H9 (cell line): ENCODE measurements around the gene TFAM. TPM values are rescaled to one million over a fixed set of nuclear protein-coding genes. Genes with fewer than 3 reads are reported as not detected.

ENCODE experiments used
- DNase-seq: peaks from one replicate; pipeline ENCODE4 v3.0.0-alpha.2; 2017
- H2AFZ ChIP-seq: one replicate; pipeline ENCODE4 v1.6.1; 2013; ENCODE audit warnings: mild to moderate bottlenecking, low read length, control low read depth, moderate library complexity
- H2AK5ac ChIP-seq: 2 replicates; pipeline ENCODE4 v1.6.1; 2013; ENCODE audit warnings: low read length, control low read depth, mixed read lengths; ENCODE audit not compliant: insufficient read length
- H2BK120ac ChIP-seq: one replicate; pipeline ENCODE4 v1.6.1; 2013; ENCODE audit warnings: low read depth, mild to moderate bottlenecking, low read length, control low read depth, inconsistent platforms; ENCODE audit not compliant: poor library complexity, severe bottlenecking
- H2BK12ac ChIP-seq: 2 replicates; pipeline ENCODE4 v1.6.1; 2013; ENCODE audit warnings: low read length, control low read depth, mixed read lengths, low read depth; ENCODE audit not compliant: insufficient read length
- H2BK15ac ChIP-seq: 2 replicates; pipeline ENCODE4 v1.6.1; 2013; ENCODE audit warnings: low read depth, low read length, control low read depth
- H2BK20ac ChIP-seq: one replicate; pipeline ENCODE4 v1.6.1; 2013; ENCODE audit warnings: low read depth, mild to moderate bottlenecking, low read length, control low read depth, inconsistent platforms; ENCODE audit not compliant: poor library complexity, severe bottlenecking
- H2BK5ac ChIP-seq: 2 replicates; pipeline ENCODE4 v1.6.1; 2013; ENCODE audit warnings: low read length, control low read depth, mixed read lengths; ENCODE audit not compliant: insufficient read length
- H3K14ac ChIP-seq: 2 replicates; pipeline ENCODE4 v1.6.1; 2013; ENCODE audit warnings: low read length, control low read depth; ENCODE audit not compliant: insufficient read depth
- H3K18ac ChIP-seq: 2 replicates; pipeline ENCODE4 v1.6.1; 2013; ENCODE audit warnings: low read depth, mild to moderate bottlenecking, mixed read lengths, low read length, control low read depth; ENCODE audit not compliant: insufficient read length
- H3K23ac ChIP-seq: 2 replicates; pipeline ENCODE4 v1.6.1; 2013; ENCODE audit warnings: low read length, control low read depth, mixed read lengths, low read depth; ENCODE audit not compliant: insufficient read length
- H3K23me2 ChIP-seq: 2 replicates; pipeline ENCODE4 v1.6.1; 2013; ENCODE audit warnings: low read depth, mild to moderate bottlenecking, mixed read lengths, low read length, control low read depth; ENCODE audit not compliant: insufficient read length, poor library complexity, severe bottlenecking
- H3K27ac ChIP-seq: 2 replicates; pipeline ENCODE4 v1.5.1; 2013; ENCODE audit warnings: low read length, control low read depth, mixed read lengths, low read depth; ENCODE audit not compliant: insufficient read length
- H3K27me3 ChIP-seq: 2 replicates; pipeline ENCODE4 v1.6.1; 2013; ENCODE audit warnings: low read length, control low read depth, inconsistent platforms; ENCODE audit not compliant: insufficient read depth
- H3K4ac ChIP-seq: 2 replicates; pipeline ENCODE4 v1.6.1; 2013; ENCODE audit warnings: low read depth, mild to moderate bottlenecking, control low read depth, inconsistent platforms, low read length, moderate library complexity
- H3K4me1 ChIP-seq: 2 replicates; pipeline ENCODE4 v1.6.1; 2013; ENCODE audit warnings: low read length, control low read depth, inconsistent platforms; ENCODE audit not compliant: insufficient read depth
- H3K4me2 ChIP-seq: 2 replicates; pipeline ENCODE4 v1.6.1; 2013; ENCODE audit warnings: low read length, control low read depth, mixed read lengths; ENCODE audit not compliant: insufficient read length, insufficient read depth
- H3K56ac ChIP-seq: 2 replicates; pipeline ENCODE4 v1.6.1; 2013; ENCODE audit warnings: low read depth, mild to moderate bottlenecking, mixed read lengths, low read length, control low read depth; ENCODE audit not compliant: insufficient read length
- H3K79me1 ChIP-seq: 2 replicates; pipeline ENCODE4 v1.6.1; 2013; ENCODE audit warnings: low read depth, mild to moderate bottlenecking, moderate library complexity, low read length, control low read depth, inconsistent platforms; ENCODE audit not compliant: insufficient read depth, poor library complexity, severe bottlenecking
- H3K79me2 ChIP-seq: 2 replicates; pipeline ENCODE4 v1.6.1; 2013; ENCODE audit warnings: low read length, control low read depth, inconsistent platforms; ENCODE audit not compliant: insufficient read depth
- H3K9ac ChIP-seq: 2 replicates; pipeline ENCODE4 v1.6.1; 2013; ENCODE audit warnings: low read length, control low read depth, mixed read lengths; ENCODE audit not compliant: insufficient read length; ENCODE audit errors: extremely low read depth
- H3K9me3 ChIP-seq: one replicate; pipeline ENCODE4 v1.6.1; 2013; ENCODE audit warnings: low read depth, low read length, inconsistent platforms; ENCODE audit not compliant: control insufficient read depth
- H3T11ph ChIP-seq: one replicate; pipeline ENCODE4 v1.6.1; 2013; ENCODE audit warnings: mild to moderate bottlenecking, low read length, control low read depth, inconsistent platforms
- H4K20me1 ChIP-seq: one replicate; pipeline ENCODE4 v1.6.1; 2013; ENCODE audit not compliant: control insufficient read depth, insufficient read length, insufficient read depth
- H4K5ac ChIP-seq: 2 replicates; pipeline ENCODE4 v1.6.1; 2013; ENCODE audit warnings: low read depth, mild to moderate bottlenecking, mixed read lengths, low read length, control low read depth; ENCODE audit not compliant: insufficient read length
- H4K8ac ChIP-seq: replicated peaks from 2 replicates; pipeline ENCODE4 v1.6.1; 2013; ENCODE audit warnings: low read length, control low read depth, mixed read lengths, low read depth; ENCODE audit not compliant: insufficient read length
- H4K91ac ChIP-seq: 2 replicates; pipeline ENCODE4 v1.6.1; 2013; ENCODE audit warnings: low read depth, mild to moderate bottlenecking, moderate library complexity, mixed read lengths, low read length, control low read depth; ENCODE audit not compliant: insufficient read length
- H3K27ac Mint-ChIP-seq, 3 experiments: 2 replicates in 2 of 3; 3 replicates in 1 of 3; pipeline ENCODE4 v1.8.0; 2020 to 2021; ENCODE audit warnings: mixed read lengths in 3 of 3, mild to moderate bottlenecking in 1 of 3, moderate library complexity in 1 of 3
- H3K27me3 Mint-ChIP-seq: 2 replicates; pipeline ENCODE4 v1.8.0; 2021; ENCODE audit warnings: low read depth, mild to moderate bottlenecking, moderate library complexity, mixed read lengths
- H3K36me3 Mint-ChIP-seq, 3 experiments: 2 replicates in 2 of 3; 3 replicates in 1 of 3; pipeline ENCODE4 v1.8.0; 2020 to 2021; ENCODE audit warnings: low read depth in 3 of 3, mixed read lengths in 3 of 3; ENCODE audit not compliant: insufficient read depth in 1 of 3
- H3K4me1 Mint-ChIP-seq, 2 experiments: 2 replicates each; pipeline ENCODE4 v1.8.0; 2020; ENCODE audit warnings: mixed read lengths in 2 of 2
- H3K4me3 Mint-ChIP-seq, 2 experiments: 2 replicates in 1 of 2; 3 replicates in 1 of 2; pipeline ENCODE4 v1.8.0; 2020 to 2021; ENCODE audit warnings: mild to moderate bottlenecking in 2 of 2, mixed read lengths in 2 of 2, moderate library complexity in 1 of 2
- H3K9me3 Mint-ChIP-seq, 2 experiments: 2 replicates in 1 of 2; 3 replicates in 1 of 2; pipeline ENCODE4 v1.8.0; 2020; ENCODE audit warnings: mild to moderate bottlenecking in 2 of 2, mixed read lengths in 2 of 2, moderate library complexity in 1 of 2
- WGBS: extraction: QIAGEN DNeasy Blood & Tissue Kit; methylation state at CpG from one replicate; pipeline ENCODE4 v1.1.7; 2013; ENCODE audit warnings: missing lambda C conversion rate, low lambda C conversion rate, mixed read lengths; ENCODE audit not compliant: insufficient read length; ENCODE audit errors: extremely low coverage; 5-methylcytosine and 5-hydroxymethylcytosine counted together
- total RNA-seq: library from RNA; stranded (reverse); gene quantifications from 2 replicates; pipeline ENCODE4 v1.2.1, GENCODE V29; 2021
- TF ChIP-seq, protein P1 (sequence below): fragments of 200-600 bp; sonication (generic); conservative IDR thresholded peaks from 3 replicates; pipeline ENCODE4 v1.8.0; 2021; ENCODE audit warnings: antibody characterized with exemption, mild to moderate bottlenecking

The TFAM gene
- total RNA-seq, 1 experiment from 2014 or later: 144 TPM

DNA sequence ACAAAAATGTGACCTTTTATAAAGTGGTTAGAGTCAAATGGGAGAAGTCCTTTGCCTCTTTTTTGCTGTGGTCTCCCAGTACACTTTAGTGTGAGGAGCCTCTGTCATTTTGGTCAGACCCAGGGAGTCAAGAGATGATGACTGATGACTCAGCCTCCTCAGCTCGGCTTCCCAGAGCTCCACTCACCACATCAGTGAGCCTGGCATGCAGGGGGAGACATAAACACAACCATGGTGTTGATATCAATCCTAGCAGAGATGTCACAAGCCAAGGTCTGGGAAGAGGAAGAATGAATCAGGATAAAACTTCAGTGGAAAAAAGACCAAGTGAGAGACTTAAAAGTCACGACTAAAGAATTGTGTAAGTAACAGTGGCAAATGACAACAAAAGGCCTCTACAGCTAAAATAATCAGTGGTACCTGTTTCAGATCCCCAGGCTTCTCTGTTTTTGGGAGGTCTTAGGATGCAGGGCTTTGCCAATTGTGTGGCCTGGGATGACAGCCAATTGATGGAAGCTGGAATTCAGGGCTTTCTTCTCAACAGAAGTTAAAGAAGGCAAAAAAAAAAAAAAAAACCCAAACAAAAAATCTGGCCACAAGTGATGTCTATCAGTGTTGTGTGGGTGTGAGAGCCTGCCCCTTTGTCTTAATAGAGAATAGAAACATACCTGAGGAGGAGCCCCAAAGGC is 50.2 kb downstream of the TFAM start:
- H4K5ac ChIP-seq: no peak overlapping the region
- no peak overlapping the region for H3K4me2 ChIP-seq
- no peaks in the 10 kb centered on the region for H3K23me2 ChIP-seq
- H4K20me1 ChIP-seq: no peaks in the 10 kb centered on the region
- WGBS: no CpG with 5 or more reads among the region's 2 CpGs
- TF ChIP-seq, protein P1, sequence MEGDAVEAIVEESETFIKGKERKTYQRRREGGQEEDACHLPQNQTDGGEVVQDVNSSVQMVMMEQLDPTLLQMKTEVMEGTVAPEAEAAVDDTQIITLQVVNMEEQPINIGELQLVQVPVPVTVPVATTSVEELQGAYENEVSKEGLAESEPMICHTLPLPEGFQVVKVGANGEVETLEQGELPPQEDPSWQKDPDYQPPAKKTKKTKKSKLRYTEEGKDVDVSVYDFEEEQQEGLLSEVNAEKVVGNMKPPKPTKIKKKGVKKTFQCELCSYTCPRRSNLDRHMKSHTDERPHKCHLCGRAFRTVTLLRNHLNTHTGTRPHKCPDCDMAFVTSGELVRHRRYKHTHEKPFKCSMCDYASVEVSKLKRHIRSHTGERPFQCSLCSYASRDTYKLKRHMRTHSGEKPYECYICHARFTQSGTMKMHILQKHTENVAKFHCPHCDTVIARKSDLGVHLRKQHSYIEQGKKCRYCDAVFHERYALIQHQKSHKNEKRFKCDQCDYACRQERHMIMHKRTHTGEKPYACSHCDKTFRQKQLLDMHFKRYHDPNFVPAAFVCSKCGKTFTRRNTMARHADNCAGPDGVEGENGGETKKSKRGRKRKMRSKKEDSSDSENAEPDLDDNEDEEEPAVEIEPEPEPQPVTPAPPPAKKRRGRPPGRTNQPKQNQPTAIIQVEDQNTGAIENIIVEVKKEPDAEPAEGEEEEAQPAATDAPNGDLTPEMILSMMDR: no peak
- H4K91ac ChIP-seq: no peak overlapping the region
- no peak overlapping the region for H4K8ac ChIP-seq
- Mint-ChIP-seq H3K36me3 (no peaks in the 10 kb centered on the region; a peak in 1 of 7 replicates), H3K9me3 (peaks cover 4 to 5% of the 10 kb centered on the region in 2 experiments; a peak in 3 of 5 replicates), H3K27me3 (no peaks in the 10 kb centered on the region), H3K27ac (peak overlapping the region in 1 of 3 experiments; percentile 74; a peak in 2 of 7 replicates), H3K4me1 (peaks cover 12 to 13% of the 10 kb centered on the region in 2 experiments), H3K4me3 (no peak overlapping the region)
- peak overlapping the region; percentile 36 for H2AFZ ChIP-seq
- no peak overlapping the region for H3K14ac ChIP-seq
- no peak overlapping the region for H3K4ac ChIP-seq
- no peak overlapping the region for H2BK120ac ChIP-seq
- H3K18ac ChIP-seq: no peak overlapping the region
- H3K79me1 ChIP-seq: no peaks in the 10 kb centered on the region
- H3K23ac ChIP-seq: no peak overlapping the region
- no peak overlapping the region; the same call in 1 of the 2 replicates for H2BK15ac ChIP-seq
- H3K79me2 ChIP-seq: no peaks in the 10 kb centered on the region
- no peaks in the 10 kb centered on the region for H3K9me3 ChIP-seq
- no peaks in the 10 kb centered on the region for H3K27me3 ChIP-seq
- no peak overlapping the region for H3K9ac ChIP-seq
- H2BK20ac ChIP-seq: no peak overlapping the region
- peaks cover 5% of the 10 kb centered on the region; the same call in 1 of the 2 replicates for H3K4me1 ChIP-seq
- H2BK12ac ChIP-seq: no peak overlapping the region
- no peak overlapping the region for H3K56ac ChIP-seq
- no peak overlapping the region for H3K27ac ChIP-seq
- H2BK5ac ChIP-seq: no peak overlapping the region
- DNase-seq: peak; percentile 37
- no peak overlapping the region for H3T11ph ChIP-seq
- H2AK5ac ChIP-seq: no peak overlapping the region
